SH-SY5Y (cell line): ENCODE data around the gene DNAJB7.

ENCODE experiments used
- GATA2 ChIP-seq: IDR thresholded peaks from 2 replicates; pipeline ENCODE4 v1.6.1; 2011; ENCODE audit warnings: mild to moderate bottlenecking, low read depth, low read length
- GATA3 ChIP-seq: IDR thresholded peaks from 2 replicates; pipeline ENCODE4 v1.6.1; 2011; ENCODE audit warnings: low read depth, mild to moderate bottlenecking, low read length, moderate library complexity

DNA sequence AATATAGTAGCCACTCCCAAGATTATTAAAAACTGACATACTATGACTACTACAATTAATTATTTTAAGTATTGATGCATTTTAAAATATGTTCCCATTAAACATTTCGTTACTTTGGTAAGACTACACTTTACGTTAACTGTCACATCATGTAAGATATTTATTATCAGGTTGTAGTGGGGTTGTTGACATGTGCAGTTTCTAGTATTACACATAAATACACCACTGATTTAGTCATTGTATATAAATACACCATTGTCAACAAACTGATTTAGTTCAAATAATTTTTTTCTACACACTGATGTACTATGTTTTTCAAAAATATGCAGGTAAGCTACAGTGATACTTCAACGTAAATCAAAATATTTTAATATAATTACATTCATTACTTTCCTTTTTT lies 17.0 kb downstream of the DNAJB7 start:
- no peak for TF ChIP-seq GATA3
- no peak for TF ChIP-seq GATA2
